Tracheal epithelial cell (primary cell): ENCODE data around the gene PARD6A. TPM values are rescaled to one million over a fixed set of nuclear protein-coding genes. Genes with fewer than 3 reads are reported as not detected.

Experiments
- total RNA-seq: library from RNA; depleted of rRNA; stranded (reverse); fragments of >200 nt; gene quantifications from 2 replicates; pipeline ENCODE4 v1.2.1, GENCODE V29; 2014

Gene PARD6A, protein sequence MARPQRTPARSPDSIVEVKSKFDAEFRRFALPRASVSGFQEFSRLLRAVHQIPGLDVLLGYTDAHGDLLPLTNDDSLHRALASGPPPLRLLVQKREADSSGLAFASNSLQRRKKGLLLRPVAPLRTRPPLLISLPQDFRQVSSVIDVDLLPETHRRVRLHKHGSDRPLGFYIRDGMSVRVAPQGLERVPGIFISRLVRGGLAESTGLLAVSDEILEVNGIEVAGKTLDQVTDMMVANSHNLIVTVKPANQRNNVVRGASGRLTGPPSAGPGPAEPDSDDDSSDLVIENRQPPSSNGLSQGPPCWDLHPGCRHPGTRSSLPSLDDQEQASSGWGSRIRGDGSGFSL
- total RNA-seq = 1.9 and 2.7 TPM in 2 replicates

DNA sequence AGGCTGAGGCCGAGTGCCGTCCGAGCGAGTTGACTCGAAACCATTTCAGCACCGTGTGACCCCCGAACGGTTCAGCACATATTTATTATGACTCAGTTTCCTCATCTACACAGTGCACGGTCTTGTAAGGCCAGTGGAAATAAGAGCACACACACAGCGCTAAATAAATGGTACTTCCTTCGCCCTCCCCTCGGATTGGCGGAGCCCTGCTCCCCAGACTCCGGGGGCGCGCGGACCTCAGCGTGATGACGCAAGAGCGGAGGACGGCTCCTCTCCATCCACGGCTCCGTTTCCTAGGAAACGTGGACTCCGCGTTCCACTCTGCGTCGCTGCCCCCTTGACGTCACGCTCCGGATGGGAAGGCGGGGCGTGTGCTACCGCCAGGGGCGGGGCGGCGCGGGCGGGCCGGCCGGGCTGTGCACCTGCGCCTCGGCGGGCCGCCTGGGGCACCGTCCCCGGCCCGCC lies at the start of gene PARD6A:
TSS of gene PARD6A (plus strand) at position 397 of the 465 bp plus-strand sequence. CDS start 79 bp downstream, outside the sequence.

GRCh38 chr16:67659675-67660563 lies 841 bp upstream of the PARD6A start, which contains the start of gene ACD:
ACD (minus strand) TSS chr16:67660260; CDS start chr16:67660220, 40 bp downstream.

DNA sequence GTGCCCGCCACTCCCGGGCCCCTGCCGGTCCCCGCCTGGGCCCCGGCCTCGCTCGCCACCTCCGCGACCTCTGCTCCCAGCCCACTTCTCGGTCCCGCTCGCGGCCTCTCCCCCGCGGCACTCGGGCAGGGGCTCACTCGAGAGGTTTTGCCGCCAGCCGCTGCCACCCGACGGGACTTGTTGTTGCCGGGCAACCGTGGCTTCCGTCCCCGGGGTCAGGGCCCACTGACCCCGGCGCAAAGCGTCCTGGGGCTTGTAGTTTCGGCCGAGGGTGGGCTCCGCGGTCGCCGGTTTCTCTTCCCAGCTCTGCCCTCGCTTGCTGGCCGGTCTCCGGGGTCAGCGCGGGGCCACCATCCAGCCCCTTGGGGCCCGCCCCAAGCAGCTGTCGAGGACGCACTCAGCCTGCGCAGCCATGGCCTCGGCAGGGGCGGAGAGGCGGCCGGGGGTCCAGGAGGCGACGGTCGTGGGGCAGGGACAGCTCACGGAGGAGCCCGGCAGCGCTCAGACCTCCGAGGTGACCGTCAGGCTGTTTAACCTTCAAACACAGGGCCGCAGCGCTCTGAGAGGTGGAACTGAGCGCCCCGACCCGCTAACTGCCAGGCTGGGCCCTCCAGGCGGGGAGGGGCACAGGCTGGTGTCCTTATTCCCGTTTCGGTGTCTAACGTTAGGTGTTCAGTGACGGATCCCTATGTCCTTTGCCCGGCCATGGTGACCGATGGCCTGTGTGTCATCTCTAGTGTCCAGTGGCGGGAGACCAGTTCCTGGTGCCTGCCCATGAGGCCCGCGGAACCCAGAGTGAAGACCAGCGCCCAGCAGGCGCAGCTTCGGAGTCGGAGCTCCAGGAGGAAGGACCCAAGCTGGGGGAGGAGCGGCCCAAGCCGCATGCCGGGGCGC lies 6.0 kb downstream of the PARD6A start, which contains the start of the genes C16orf86 and ENKD1:
TSS of gene C16orf86 (plus strand) at position 256 of the 894 bp plus-strand sequence. CDS start at position 413, 157 bp downstream.
TSS of gene ENKD1 (minus strand) at position 192 of the 894 bp plus-strand sequence. CDS start 308 bp downstream, outside the sequence.

Other genes starting within 250 kb of the PARD6A start
- 3.4 and 3.6 TPM in 2 replicates for gene ZDHHC1, start 244.5 kb upstream of the PARD6A start, total RNA-seq
- 1.9 and 3.8 TPM in 2 replicates for gene HSD11B2, start 229.8 kb upstream of the PARD6A start, total RNA-seq
- gene ATP6V0D1, start 179.8 kb upstream of the PARD6A start, total RNA-seq = 89.3 and 113 TPM in 2 replicates
- gene AGRP, start 177.4 kb upstream of the PARD6A start, total RNA-seq = not detected in 2 replicates
- 25.6 and 28.9 TPM in 2 replicates for gene RIPOR1, start 132.1 kb upstream of the PARD6A start, total RNA-seq
- 14.0 and 18.5 TPM in 2 replicates for gene CTCF, start 98.4 kb upstream of the PARD6A start, total RNA-seq
- gene CARMIL2, start 15.8 kb upstream of the PARD6A start, total RNA-seq = 0.24 TPM in 1 of 2 replicates, not detected in the other
- gene ACD, start 700 bp upstream of the PARD6A start, total RNA-seq = 15.2 and 17.1 TPM in 2 replicates
- 12.5 and 18.3 TPM in 2 replicates for gene ENKD1, start 5.8 kb downstream of the PARD6A start, total RNA-seq
- 0.85 and 1.7 TPM in 2 replicates for gene C16orf86, start 5.9 kb downstream of the PARD6A start, total RNA-seq
- gene GFOD2, start 58.4 kb downstream of the PARD6A start, total RNA-seq = 13.4 and 19.5 TPM in 2 replicates
- 3.2 and 3.4 TPM in 2 replicates for gene RANBP10, start 145.6 kb downstream of the PARD6A start, total RNA-seq
- gene TSNAXIP1, start 145.9 kb downstream of the PARD6A start, total RNA-seq = 0.85 TPM in 1 of 2 replicates, not detected in the other
- 33.5 and 58.0 TPM in 2 replicates for gene THAP11, start 181.4 kb downstream of the PARD6A start, total RNA-seq
- gene NUTF2, start 186.0 kb downstream of the PARD6A start, total RNA-seq = 120 and 223 TPM in 2 replicates
- gene CENPT, start 186.7 kb downstream of the PARD6A start, total RNA-seq = 8.1 and 19.8 TPM in 2 replicates
- 37.9 and 48.0 TPM in 2 replicates for gene EDC4, start 212.1 kb downstream of the PARD6A start, total RNA-seq
- gene NRN1L, start 223.9 kb downstream of the PARD6A start, total RNA-seq = 1.7 TPM in 1 of 2 replicates, not detected in the other
- gene PSKH1, start 232.3 kb downstream of the PARD6A start, total RNA-seq = 8.2 and 13.6 TPM in 2 replicates